H1 (cell line): ENCODE data around the gene RILPL1. TPM values are rescaled to one million over a fixed set of nuclear protein-coding genes. Genes with fewer than 3 reads are reported as not detected.

Experiments
- CTCF ChIA-PET: fragments of 300-600 bp; sonication (Branson Sonifier 250); formaldehyde crosslinking; loops from one replicate; lab custom pipeline; 2021; ENCODE audit not compliant: partially characterized antibody; lab: Charles Lee
- POLR2A ChIA-PET: fragments of 300-600 bp; sonication (Branson Sonifier 250); formaldehyde crosslinking; loops from one replicate; lab custom pipeline; 2021; ENCODE audit warnings: inconsistent platforms; ENCODE audit not compliant: partially characterized antibody; lab: Charles Lee
- DNase-seq, 2 experiments: peaks; one replicate each; pipeline versions ENCODE4 v3.0.0 to v3.0.0-alpha.2; 2010 to 2022; ENCODE audit warnings: low spot score in 2 of 2, low read depth in 1 of 2, mixed read lengths in 1 of 2
- FAIRE-seq: peaks from 2 replicates; lab custom pipeline; 2011; peaks lifted over from hg19 to GRCh38; lab: Jason Lieb, UNC
- H2AFZ ChIP-seq: 2 replicates; pipeline ENCODE4 v1.8.1; 2012; ENCODE audit warnings: low read length, inconsistent platforms
- H2AK5ac ChIP-seq: 2 replicates; pipeline ENCODE4 v1.6.1; 2013; ENCODE audit warnings: low read depth, low read length
- H2BK120ac ChIP-seq: replicated peaks from 2 replicates; pipeline ENCODE3; 2013; ENCODE audit warnings: low read depth, low read length, inconsistent platforms
- H2BK12ac ChIP-seq: 2 replicates; pipeline ENCODE4 v1.6.1; 2013; ENCODE audit warnings: low read depth, low read length
- H2BK15ac ChIP-seq: 2 replicates; pipeline ENCODE4 v1.6.1; 2013; ENCODE audit warnings: low read length
- H2BK20ac ChIP-seq: 2 replicates; pipeline ENCODE4 v1.6.1; 2013; ENCODE audit warnings: low read length
- H2BK5ac ChIP-seq: 2 replicates; pipeline ENCODE4 v1.6.1; 2013; ENCODE audit warnings: low read depth, low read length
- H3K14ac ChIP-seq: 2 replicates; pipeline ENCODE4 v1.6.1; 2013; ENCODE audit warnings: inconsistent platforms; ENCODE audit not compliant: insufficient read length
- H3K18ac ChIP-seq: 2 replicates; pipeline ENCODE4 v1.6.1; 2013; ENCODE audit warnings: low read length; ENCODE audit errors: extremely low read depth
- H3K23ac ChIP-seq: 2 replicates; pipeline ENCODE4 v1.6.1; 2013; ENCODE audit warnings: inconsistent platforms; ENCODE audit not compliant: insufficient read length
- H3K23me2 ChIP-seq: 2 replicates; pipeline ENCODE4 v1.6.1; 2013; ENCODE audit warnings: low read depth, low read length
- H3K27ac ChIP-seq: 2 replicates; pipeline ENCODE4 v1.6.1; 2011; ENCODE audit warnings: low read depth, low read length, inconsistent platforms
- H3K27me3 ChIP-seq, 4 experiments: replicated peaks in 1 of 4; 1 replicate in 1 of 4; 2 replicates in 3 of 4; pipeline versions ENCODE4 v1.6.1 to v1.8.1; 2011 to 2013; ENCODE audit warnings: low read length in 3 of 4, mild to moderate bottlenecking in 3 of 4, inconsistent platforms in 2 of 4, mixed read lengths in 2 of 4, moderate library complexity in 1 of 4; ENCODE audit not compliant: control insufficient read depth in 3 of 4, insufficient read depth in 3 of 4; ENCODE audit errors: extremely low read depth in 1 of 4
- H3K36me3 ChIP-seq, 4 experiments: 2 replicates each; pipeline versions ENCODE4 v1.6.1 to v1.8.1; 2011 to 2013; ENCODE audit warnings: mild to moderate bottlenecking in 4 of 4, low read length in 3 of 4, moderate library complexity in 2 of 4, control low read depth in 1 of 4, inconsistent platforms in 1 of 4; ENCODE audit not compliant: insufficient read depth in 4 of 4, control insufficient read depth in 2 of 4
- H3K4ac ChIP-seq: replicated peaks from 2 replicates; pipeline ENCODE3; 2013; ENCODE audit warnings: low read length, low read depth, mixed read lengths, inconsistent platforms; ENCODE audit not compliant: insufficient read length
- H3K4me1 ChIP-seq, 4 experiments: replicated peaks in 1 of 4; 1 replicate in 1 of 4; 2 replicates in 3 of 4; pipeline versions ENCODE4 v1.6.1 to v1.8.1; 2011 to 2013; ENCODE audit warnings: low read length in 3 of 4, inconsistent platforms in 2 of 4, mixed read lengths in 1 of 4; ENCODE audit not compliant: insufficient read depth in 4 of 4, control insufficient read depth in 3 of 4
- H3K4me2 ChIP-seq, 2 experiments: 2 replicates each; pipeline versions ENCODE4 v1.6.1 to v1.8.1; 2011 to 2013; ENCODE audit warnings: low read depth in 2 of 2, low read length in 2 of 2, control low read depth in 1 of 2, inconsistent platforms in 1 of 2, mild to moderate bottlenecking in 1 of 2; ENCODE audit not compliant: insufficient read depth in 1 of 2
- H3K4me3 ChIP-seq, 4 experiments: fragments of 200-600, 300-600 bp in 1 of 4; sonication (generic), shearing (Covaris generic), sonication (Bioruptor Twin) in 1 of 4; 2 replicates each; pipeline versions ENCODE4 v1.5.1 to v1.8.1; 2011 to 2016; ENCODE audit warnings: low read length in 4 of 4, low read depth in 3 of 4, control low read depth in 2 of 4, inconsistent platforms in 2 of 4, mild to moderate bottlenecking in 2 of 4, mixed read lengths in 1 of 4, moderate library complexity in 1 of 4; ENCODE audit not compliant: insufficient read depth in 2 of 4; ENCODE audit errors: extremely low read depth in 1 of 4
- H3K56ac ChIP-seq: replicated peaks from 2 replicates; pipeline ENCODE3; 2013; ENCODE audit warnings: low read depth, mild to moderate bottlenecking, mixed read lengths, low read length, inconsistent platforms; ENCODE audit not compliant: insufficient read length
- H3K79me1 ChIP-seq: 2 replicates; pipeline ENCODE4 v1.6.1; 2013; ENCODE audit warnings: low read depth, low read length, control low read depth
- H3K79me2 ChIP-seq, 2 experiments: 2 replicates each; pipeline versions ENCODE4 v1.6.1 to v1.8.1; 2012 to 2013; ENCODE audit warnings: low read length in 2 of 2, mild to moderate bottlenecking in 2 of 2, inconsistent platforms in 1 of 2; ENCODE audit not compliant: insufficient read depth in 2 of 2, control insufficient read depth in 1 of 2
- H3K9ac ChIP-seq, 4 experiments: replicated peaks in 1 of 4; 1 replicate in 1 of 4; 2 replicates in 3 of 4; pipeline versions ENCODE4 v1.6.1 to v1.8.1; 2011 to 2013; ENCODE audit warnings: low read depth in 3 of 4, low read length in 3 of 4, control low read depth in 2 of 4, mild to moderate bottlenecking in 2 of 4, moderate library complexity in 2 of 4, inconsistent platforms in 1 of 4; ENCODE audit errors: extremely low read depth in 1 of 4
- H3K9me3 ChIP-seq, 2 experiments: 2 replicates each; pipeline versions ENCODE4 v1.6.1 to v1.8.1; 2012 to 2013; ENCODE audit warnings: mild to moderate bottlenecking in 2 of 2, moderate library complexity in 2 of 2, control low read depth in 1 of 2, inconsistent platforms in 1 of 2, low read depth in 1 of 2, low read length in 1 of 2, mixed read lengths in 1 of 2; ENCODE audit not compliant: insufficient read depth in 2 of 2
- H4K20me1 ChIP-seq, 2 experiments: replicated peaks in 1 of 2; 2 replicates each; pipeline versions ENCODE3 to v1.8.1; 2011 to 2013; ENCODE audit warnings: inconsistent platforms in 2 of 2, low read length in 2 of 2, mild to moderate bottlenecking in 1 of 2; ENCODE audit not compliant: insufficient read depth in 2 of 2, control insufficient read depth in 1 of 2
- H4K5ac ChIP-seq: 2 replicates; pipeline ENCODE4 v1.6.1; 2013; ENCODE audit warnings: low read length, low read depth, mixed read lengths, inconsistent platforms; ENCODE audit not compliant: insufficient read length
- H4K8ac ChIP-seq: 2 replicates; pipeline ENCODE4 v1.8.0; 2013; ENCODE audit warnings: mild to moderate bottlenecking, moderate library complexity, low read length, inconsistent platforms; ENCODE audit not compliant: insufficient read depth; ENCODE audit errors: extremely low read depth
- H4K91ac ChIP-seq: replicated peaks from 2 replicates; pipeline ENCODE3; 2013; ENCODE audit warnings: low read length, mixed read lengths, inconsistent platforms; ENCODE audit not compliant: insufficient read length
- CBX8 ChIP-seq: fragments of 300-800, 300-1000 bp; sonication (generic); IDR thresholded peaks from 2 replicates; pipeline ENCODE4 v1.7.1; 2016; ENCODE audit warnings: low read depth, low read length, borderline replicate concordance
- EGR1 ChIP-seq: IDR thresholded peaks from 2 replicates; pipeline ENCODE4 v1.6.1; 2011; ENCODE audit warnings: low read depth, low read length, borderline replicate concordance
- EP300 ChIP-seq, 2 experiments: IDR thresholded peaks; 1 replicate in 1 of 2; 2 replicates in 1 of 2; pipeline ENCODE4 v1.6.1; 2011 to 2012; ENCODE audit warnings: low read depth in 2 of 2, low read length in 2 of 2, mild to moderate bottlenecking in 2 of 2, borderline replicate concordance in 1 of 2, inconsistent platforms in 1 of 2, moderate library complexity in 1 of 2
- GABPA ChIP-seq: IDR thresholded peaks from 2 replicates; pipeline ENCODE4 v1.6.1; 2011; ENCODE audit warnings: mild to moderate bottlenecking, low read length, moderate library complexity, borderline replicate concordance; ENCODE audit not compliant: insufficient read depth
- HDAC2 ChIP-seq, 2 experiments: fragments of 300-600 bp in 1 of 2; sonication (generic) in 1 of 2; IDR thresholded peaks; 2 replicates each; pipeline ENCODE4 v1.6.1; 2011 to 2012; ENCODE audit warnings: low read depth in 2 of 2, low read length in 2 of 2, mild to moderate bottlenecking in 2 of 2, moderate library complexity in 2 of 2, borderline replicate concordance in 1 of 2, inconsistent platforms in 1 of 2
- JUN ChIP-seq: IDR thresholded peaks from 2 replicates; pipeline ENCODE4 v1.6.1; 2011; ENCODE audit warnings: low read depth, mild to moderate bottlenecking, improper control_type of control experiment, low read length
- JUND ChIP-seq: IDR thresholded peaks from 2 replicates; pipeline ENCODE4 v1.6.1; 2011; ENCODE audit warnings: mild to moderate bottlenecking, improper control_type of control experiment, low read length
- KDM4A ChIP-seq: IDR thresholded peaks from one replicate; pipeline ENCODE4 v1.7.1; 2012; ENCODE audit warnings: low read depth, mild to moderate bottlenecking, moderate library complexity, low read length, inconsistent platforms; ENCODE audit not compliant: severe bottlenecking
- NANOG ChIP-seq: IDR thresholded peaks from 2 replicates; pipeline ENCODE4 v1.6.1; 2011; ENCODE audit warnings: low read length, low read depth, mild to moderate bottlenecking, inconsistent platforms; ENCODE audit not compliant: insufficient read depth, poor library complexity, severe bottlenecking
- SIX5 ChIP-seq: IDR thresholded peaks from 2 replicates; pipeline ENCODE4 v1.6.1; 2011; ENCODE audit warnings: mild to moderate bottlenecking, low read depth, low read length
- SP1 ChIP-seq: IDR thresholded peaks from 2 replicates; pipeline ENCODE4 v1.6.1; 2011; ENCODE audit warnings: low read depth, low read length
- SUZ12 ChIP-seq: fragments of 200-600 bp; sonication (generic); IDR thresholded peaks from 2 replicates; pipeline ENCODE4 v1.6.1; 2012; ENCODE audit warnings: mild to moderate bottlenecking, inconsistent platforms, low read length, moderate library complexity, mixed read lengths
- TAF7 ChIP-seq: optimal IDR thresholded peaks from 2 replicates; pipeline ENCODE3; 2011; ENCODE audit warnings: low read depth, mild to moderate bottlenecking, inconsistent platforms, low read length, moderate library complexity, borderline replicate concordance
- WGBS, 2 experiments: shearing (Covaris generic) in 1 of 2; methylation state at CpG; one replicate each; pipeline versions ENCODE4 v1.1.6 to v1.1.7; 2013 to 2015; ENCODE audit warnings: low lambda C conversion rate in 2 of 2, mixed read lengths in 2 of 2, inconsistent platforms in 1 of 2, low coverage in 1 of 2, missing lambda C conversion rate in 1 of 2; ENCODE audit not compliant: insufficient replicate concordance in 2 of 2, insufficient coverage in 1 of 2, insufficient read length in 1 of 2; ENCODE audit errors: extremely low coverage in 1 of 2, missing lambda C conversion rate in 1 of 2; 5-methylcytosine and 5-hydroxymethylcytosine counted together
- polyA plus RNA-seq, 7 experiments: library from polyadenylated mRNA; depleted of rRNA in 3 of 7; stranded (reverse) in 5 of 7; unstranded in 2 of 7; fragments of >200 nt in 5 of 7; fragments of 200-250 nt in 2 of 7; gene quantifications; 1 replicate in 5 of 7; 2 replicates in 1 of 7; 4 replicates in 1 of 7; pipeline versions ENCODE4 v1.2.1 to v1.2.3, GENCODE V29; 2011 to 2013; ENCODE audit warnings: missing spikeins in 2 of 7, mixed read lengths in 2 of 7
- total RNA-seq: library from RNA; stranded (reverse); fragmentation: NEBNext Ultra II Directional; extraction: Animal tissue kit (Norgen Biotek cat#: 25700); gene quantifications from 2 replicates; pipeline ENCODE4 v1.2.1, GENCODE V29; 2021

RILPL1 gene
- total and polyA plus RNA-seq, 2 of the 8 experiments (the other 6 are each of a cell fraction or from before 2014, with no cell fraction given) = 6.7 to 9.4 TPM

GRCh38 chr12:123499332-123499731, 34.2 kb downstream of the RILPL1 start:
- DNase-seq (no peak), FAIRE-seq (no peak)
- Histone ChIP-seq H3K23me2 (no peaks in the 10 kb centered on the region), H3K18ac (no peak overlapping the region), H3K4me2 (no peak overlapping the region), H2BK120ac (no peak overlapping the region), H2BK12ac (no peak overlapping the region), H4K8ac (no peak overlapping the region), H2BK15ac (no peak overlapping the region), H3K27ac (no peak overlapping the region), H3K4ac (no peak overlapping the region), H3K4me1 (peaks cover 0 to 3% (median 0%) of the 10 kb centered on the region in 4 experiments; a peak in 1 of 7 replicates), H4K5ac (no peak overlapping the region), H3K9me3 (no peaks in the 10 kb centered on the region), H3K79me1 (no peaks in the 10 kb centered on the region), H3K23ac (no peak overlapping the region), H4K20me1 (peaks cover 0 to 2% of the 10 kb centered on the region in 2 experiments), H2AK5ac (no peak overlapping the region), H3K56ac (no peak overlapping the region), H3K4me3 (no peak overlapping the region), H2BK20ac (no peak overlapping the region), H3K79me2 (no peaks in the 10 kb centered on the region), H4K91ac (no peak overlapping the region), H3K14ac (no peak overlapping the region), H2AFZ (no peak overlapping the region), H3K9ac (no peak overlapping the region), H3K36me3 (no peaks in the 10 kb centered on the region), H3K27me3 (no peaks in the 10 kb centered on the region), H2BK5ac (no peak overlapping the region)
- ChIA-PET CTCF (interaction anchor here (1.4 kb wide), 1 partner anchor 261 kb away, joined by 3 read pairs; no protein-coding TSS in a partner anchor), POLR2A (no interaction called here)
- 92% methylated on average over 15 of the region's 16 CpGs; no CpG with 5 or more reads in 1 of the 2 experiments for WGBS, 2 experiments
- TF ChIP-seq TAF7 = no peak
- no peak for TF ChIP-seq CBX8
- no peak for TF ChIP-seq EGR1
- TF ChIP-seq SP1 = no peak
- no peak for TF ChIP-seq GABPA
- TF ChIP-seq SUZ12 = no peak
- TF ChIP-seq KDM4A = no peak
- TF ChIP-seq HDAC2 (IDR thresholded peaks at IDR 0.05; ENCODE audit: borderline replicate concordance in 1 of 2, low read depth in 2 of 2, low read length in 2 of 2) = no peak
- TF ChIP-seq JUND = no peak
- no peak for TF ChIP-seq EP300 (IDR thresholded peaks at IDR 0.05; ENCODE audit: borderline replicate concordance in 1 of 2, low read depth in 2 of 2, low read length in 2 of 2)
- no peak for TF ChIP-seq NANOG
- no peak for TF ChIP-seq SIX5
- no peak for TF ChIP-seq JUN
